ENCODE data around the gene ASIC2.

The ASIC2 gene

GRCh38 chr17:33292981-33293867, at the start of gene ASIC2:
Gene ASIC2, minus strand, starts transcription at chr17:33293295.
- no peak for DNase-seq

- no peak for DNase-seq
These were observed 48.9 kb upstream of the ASIC2 start for GRCh38 chr17:33342025-33342424.

DNA sequence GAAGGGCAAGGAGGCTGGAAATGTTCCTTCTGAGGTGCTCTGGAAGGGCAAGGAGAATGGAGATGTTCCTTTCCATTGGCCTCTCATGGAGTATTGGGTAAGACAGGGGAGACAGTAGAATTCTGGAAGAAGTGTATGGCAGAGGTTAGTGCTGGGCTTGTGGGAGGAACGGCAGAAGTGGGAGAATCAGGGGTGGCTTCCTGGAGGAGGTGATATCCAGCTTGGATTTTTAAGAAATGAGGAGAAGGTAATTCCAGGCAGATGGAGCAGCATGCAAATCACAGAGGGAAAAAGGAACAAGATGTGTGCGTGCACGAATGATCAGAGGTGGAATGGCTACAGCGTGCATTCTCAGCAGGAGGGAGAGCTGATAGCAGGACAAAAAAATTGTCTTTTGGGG, 45.1 kb upstream of the ASIC2 start:
- DNase-seq: no peak

GRCh38 chr17:33335491-33336173, 42.5 kb upstream of the ASIC2 start:
- no peak for DNase-seq

DNA sequence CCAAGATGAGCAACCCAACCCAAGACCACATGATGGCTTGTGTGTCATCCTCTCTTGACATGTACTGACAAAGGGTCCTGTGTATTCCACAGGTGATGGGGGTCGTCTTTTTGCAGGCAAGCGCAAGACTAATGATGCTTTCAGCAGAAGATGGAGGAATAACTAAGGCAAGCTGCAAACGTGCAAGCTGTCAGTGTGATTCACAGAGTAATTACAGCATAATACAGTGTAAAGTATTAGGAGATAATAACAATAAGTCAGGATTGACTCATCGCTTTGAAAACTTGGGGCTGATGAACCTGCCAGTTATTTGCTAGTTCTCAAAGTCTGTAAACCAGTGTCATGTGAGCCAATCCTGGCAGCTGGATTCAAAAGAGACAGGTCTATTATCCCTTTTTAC, 41.6 kb upstream of the ASIC2 start:
- DNase-seq: no peak

GRCh38 chr17:33330877-33331276, 37.8 kb upstream of the ASIC2 start:
- no peak for DNase-seq

- DNase-seq: no peak
These were observed 35.0 kb upstream of the ASIC2 start for GRCh38 chr17:33328129-33328528.

GRCh38 chr17:33324736-33325135, 31.6 kb upstream of the ASIC2 start:
- DNase-seq: no peak

DNA sequence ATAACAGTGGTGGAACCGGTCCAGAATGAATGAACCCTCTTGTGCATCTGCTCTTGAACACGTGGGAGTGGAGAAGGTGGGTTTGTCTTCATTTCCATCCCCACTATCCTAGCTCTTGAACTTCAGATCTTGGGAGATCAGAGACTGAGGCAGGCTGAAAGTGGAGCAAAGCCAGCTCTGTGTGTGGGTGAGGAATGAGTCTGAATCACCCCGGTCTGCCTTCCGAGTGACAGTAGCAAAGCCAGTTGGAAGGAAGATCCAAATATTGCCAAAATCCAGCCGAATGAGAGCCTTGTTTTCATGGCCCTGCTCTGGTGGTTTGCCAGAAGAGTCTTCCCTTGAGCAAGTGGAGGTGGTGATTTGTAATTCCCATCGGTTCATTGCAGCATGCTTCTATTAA, 29.0 kb upstream of the ASIC2 start:
- no peak for DNase-seq

- DNase-seq: no peak
These were observed 25.1 kb upstream of the ASIC2 start for GRCh38 chr17:33318241-33318640.

DNA sequence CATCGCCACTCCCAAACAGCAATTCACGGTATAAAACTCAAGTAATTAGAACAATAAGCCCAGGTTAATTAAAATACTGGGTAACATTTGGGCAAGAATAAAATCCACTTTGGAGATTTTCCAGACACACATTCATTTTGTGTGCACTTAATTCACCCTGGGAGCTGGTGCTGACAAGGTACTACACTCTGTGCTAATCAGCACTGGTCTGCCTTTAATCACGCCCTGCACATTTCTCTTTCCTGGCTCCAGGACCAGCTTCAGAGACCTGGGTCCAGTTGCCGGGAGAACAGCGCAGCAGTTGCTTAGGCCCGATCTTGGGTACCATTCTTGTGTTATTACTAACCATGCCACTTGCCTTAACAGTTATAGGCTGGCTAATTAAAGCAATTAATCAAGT, 23.7 kb upstream of the ASIC2 start:
- DNase-seq: no peak

DNA sequence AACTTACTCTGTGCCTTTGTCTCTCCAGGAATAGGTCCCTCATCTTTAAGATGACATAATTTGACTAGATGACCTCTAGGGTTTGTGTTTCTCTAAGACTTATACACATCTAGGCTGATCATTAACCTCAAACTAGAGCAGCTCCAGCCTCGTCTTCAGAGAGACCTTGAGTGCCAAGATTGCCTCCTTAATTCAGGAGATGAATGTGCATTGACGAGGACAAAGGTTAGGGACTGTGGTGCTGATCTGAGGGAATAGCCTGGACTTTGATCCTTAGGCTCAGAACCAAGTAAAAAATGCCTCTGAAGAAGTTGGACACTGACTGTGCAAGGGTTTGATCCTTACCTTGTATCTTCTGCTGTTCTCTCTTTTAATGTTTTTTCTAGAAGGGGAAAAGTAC, 17.2 kb upstream of the ASIC2 start:
- DNase-seq: no peak

- no peak for DNase-seq
These were observed 10.2 kb upstream of the ASIC2 start for GRCh38 chr17:33303254-33303653.

DNA sequence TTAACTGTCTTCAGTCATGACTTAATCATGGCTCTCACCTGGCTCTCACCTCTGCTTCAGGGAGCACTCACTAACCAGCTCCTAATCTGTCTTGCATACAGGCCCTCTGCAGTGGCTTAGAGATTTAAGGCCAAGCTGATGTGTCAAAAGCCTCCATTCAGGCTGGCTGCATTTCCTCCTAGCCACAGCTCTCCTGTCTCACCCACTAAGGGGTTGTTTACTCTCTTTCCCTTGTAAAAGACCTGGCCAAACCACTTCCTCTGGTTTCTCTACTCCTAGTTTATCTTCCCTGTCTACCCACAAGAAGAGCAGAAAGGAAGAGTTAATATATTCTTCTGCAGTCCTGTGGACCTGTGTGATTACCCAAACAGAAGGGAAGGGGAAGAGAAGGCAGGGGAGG, 9.3 kb upstream of the ASIC2 start:
- DNase-seq: no peak

GRCh38 chr17:33300241-33300640, 7.1 kb upstream of the ASIC2 start:
- no peak for DNase-seq

GRCh38 chr17:33299115-33299514, 6.0 kb upstream of the ASIC2 start:
- no peak for DNase-seq

GRCh38 chr17:33297643-33298042, 4.5 kb upstream of the ASIC2 start:
- DNase-seq: no peak

DNA sequence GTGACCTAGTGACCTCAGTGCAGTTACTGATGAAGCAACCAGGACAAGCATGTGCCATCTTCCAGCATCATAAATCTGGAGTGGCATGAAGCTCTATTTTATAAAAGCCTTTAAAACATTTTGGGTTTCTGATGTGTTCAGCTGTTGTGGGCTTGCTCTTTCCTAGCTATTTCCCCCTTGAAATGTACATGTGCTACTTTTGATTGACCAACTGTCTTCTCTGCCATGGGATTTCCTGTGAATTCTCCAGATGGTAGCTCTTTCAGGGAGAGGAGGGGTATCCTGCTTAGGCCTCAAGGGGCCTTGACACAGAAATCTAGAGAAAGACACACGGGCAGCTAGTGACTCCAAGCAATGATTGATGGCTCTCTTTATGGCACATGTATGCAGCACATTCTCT, 1.9 kb upstream of the ASIC2 start:
- DNase-seq: no peak

DNA sequence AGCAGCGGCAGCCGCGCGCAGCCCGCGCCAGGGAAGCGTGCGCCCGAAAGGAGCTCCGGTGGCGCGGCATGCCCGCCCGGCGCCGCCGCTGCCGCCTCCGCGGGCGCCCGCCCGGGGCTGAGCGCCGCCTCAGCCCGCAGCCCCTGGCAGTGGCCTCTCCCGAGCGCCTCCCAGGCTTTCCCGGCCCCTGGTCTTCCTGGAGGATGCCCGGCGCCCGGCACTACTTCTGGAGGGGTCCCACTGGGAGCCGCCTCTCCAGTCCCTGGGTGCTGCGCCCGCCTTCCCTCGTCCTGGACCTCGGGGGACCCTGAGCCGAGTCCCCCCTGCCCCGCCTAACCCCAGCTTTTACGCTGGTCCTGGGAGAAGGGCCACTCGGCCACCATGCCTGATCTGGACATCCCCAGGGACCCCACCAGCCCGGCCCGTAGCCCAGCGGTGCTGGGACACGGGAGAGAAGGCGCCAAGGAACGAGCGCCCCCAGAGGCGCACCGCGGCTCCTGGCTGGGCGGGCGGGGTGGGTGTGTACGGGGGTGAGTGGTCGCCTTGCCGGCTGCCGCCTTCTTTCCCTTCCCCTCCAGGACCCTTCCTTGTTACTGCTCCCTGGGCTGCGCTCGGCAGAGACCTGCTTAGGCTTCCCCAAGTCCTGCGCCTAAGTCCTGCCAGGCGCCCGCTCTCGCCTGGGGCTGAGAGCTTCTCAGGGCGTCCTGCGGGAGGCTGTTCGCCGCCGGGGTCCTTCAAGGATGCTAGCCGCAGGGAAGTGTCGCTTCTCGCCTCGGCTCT, 704 bp downstream of the ASIC2 start:
- no peak for DNase-seq

GRCh38 chr17:33291248-33292200, 1.6 kb downstream of the ASIC2 start:
- no peak for DNase-seq

- no peak for DNase-seq
These were observed 2.8 kb downstream of the ASIC2 start for GRCh38 chr17:33290253-33290652.

GRCh38 chr17:33288954-33289353, 4.1 kb downstream of the ASIC2 start:
- DNase-seq: no peak
